LNCaP clone FGC (cell line): ENCODE results near the gene ANXA11.
A peak's percentile ranks its signal among the peaks of the same experiment; 100 is the strongest.

Experiments used
- DNase-seq: peaks from one replicate; pipeline ENCODE4 v3.0.0-alpha.2; 2011; ENCODE audit warnings: low read depth
- H3K4me3 ChIP-seq: 2 replicates; pipeline ENCODE4 v1.5.1; 2011; ENCODE audit warnings: mild to moderate bottlenecking, low read depth, low read length, control low read depth
- TF ChIP-seq, protein P1 (sequence below): IDR thresholded peaks from 2 replicates; pipeline ENCODE4 v1.5.1; 2012; ENCODE audit warnings: mild to moderate bottlenecking; ENCODE audit not compliant: control insufficient read depth, insufficient read depth; ENCODE audit errors: extremely low read depth

The ANXA11 gene

DNA sequence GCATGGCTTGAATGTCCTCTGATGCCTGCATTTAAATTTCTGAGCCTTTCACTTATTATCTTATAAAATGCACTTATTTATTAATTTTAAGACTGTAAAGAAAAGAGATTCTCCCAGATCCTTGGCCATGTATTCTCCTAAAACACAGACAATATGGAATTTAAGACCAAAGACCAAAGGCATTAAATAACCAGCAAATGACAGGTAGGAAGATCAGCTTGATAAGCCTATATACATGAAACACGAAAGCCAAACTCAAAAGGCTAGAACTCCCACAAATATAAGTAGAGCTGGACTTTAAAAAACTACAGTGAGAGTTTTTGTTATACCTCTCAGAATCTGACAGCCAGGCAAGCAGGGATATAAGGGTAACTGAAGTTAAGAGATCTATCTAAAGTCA is 5.1 kb downstream of the ANXA11 start:
- no peak for DNase-seq
- no peak overlapping the region for H3K4me3 ChIP-seq
- TF ChIP-seq, protein P1, sequence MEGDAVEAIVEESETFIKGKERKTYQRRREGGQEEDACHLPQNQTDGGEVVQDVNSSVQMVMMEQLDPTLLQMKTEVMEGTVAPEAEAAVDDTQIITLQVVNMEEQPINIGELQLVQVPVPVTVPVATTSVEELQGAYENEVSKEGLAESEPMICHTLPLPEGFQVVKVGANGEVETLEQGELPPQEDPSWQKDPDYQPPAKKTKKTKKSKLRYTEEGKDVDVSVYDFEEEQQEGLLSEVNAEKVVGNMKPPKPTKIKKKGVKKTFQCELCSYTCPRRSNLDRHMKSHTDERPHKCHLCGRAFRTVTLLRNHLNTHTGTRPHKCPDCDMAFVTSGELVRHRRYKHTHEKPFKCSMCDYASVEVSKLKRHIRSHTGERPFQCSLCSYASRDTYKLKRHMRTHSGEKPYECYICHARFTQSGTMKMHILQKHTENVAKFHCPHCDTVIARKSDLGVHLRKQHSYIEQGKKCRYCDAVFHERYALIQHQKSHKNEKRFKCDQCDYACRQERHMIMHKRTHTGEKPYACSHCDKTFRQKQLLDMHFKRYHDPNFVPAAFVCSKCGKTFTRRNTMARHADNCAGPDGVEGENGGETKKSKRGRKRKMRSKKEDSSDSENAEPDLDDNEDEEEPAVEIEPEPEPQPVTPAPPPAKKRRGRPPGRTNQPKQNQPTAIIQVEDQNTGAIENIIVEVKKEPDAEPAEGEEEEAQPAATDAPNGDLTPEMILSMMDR: no peak

DNA sequence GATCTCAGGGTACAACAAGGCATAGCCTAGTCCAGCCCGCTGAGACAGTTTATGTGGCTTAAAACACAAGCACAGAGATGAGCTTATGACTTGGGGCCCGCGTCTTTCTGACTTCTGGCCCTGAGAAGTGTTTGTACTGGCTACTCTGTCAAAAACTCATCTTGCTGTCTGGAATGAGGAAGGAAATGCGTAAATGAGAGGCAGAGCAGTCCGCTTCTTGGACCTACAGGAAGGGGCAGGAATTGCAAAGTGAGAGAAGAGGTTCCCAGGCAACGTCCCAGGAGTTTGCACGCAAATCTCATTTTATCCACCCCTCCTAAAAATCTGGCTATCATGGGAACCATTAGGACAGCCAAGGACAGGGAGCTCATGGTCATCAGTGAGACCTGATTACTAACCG is 5.5 kb downstream of the ANXA11 start:
- no peak overlapping the region for H3K4me3 ChIP-seq
- no peak for DNase-seq
- TF ChIP-seq, protein P1: no peak

DNA sequence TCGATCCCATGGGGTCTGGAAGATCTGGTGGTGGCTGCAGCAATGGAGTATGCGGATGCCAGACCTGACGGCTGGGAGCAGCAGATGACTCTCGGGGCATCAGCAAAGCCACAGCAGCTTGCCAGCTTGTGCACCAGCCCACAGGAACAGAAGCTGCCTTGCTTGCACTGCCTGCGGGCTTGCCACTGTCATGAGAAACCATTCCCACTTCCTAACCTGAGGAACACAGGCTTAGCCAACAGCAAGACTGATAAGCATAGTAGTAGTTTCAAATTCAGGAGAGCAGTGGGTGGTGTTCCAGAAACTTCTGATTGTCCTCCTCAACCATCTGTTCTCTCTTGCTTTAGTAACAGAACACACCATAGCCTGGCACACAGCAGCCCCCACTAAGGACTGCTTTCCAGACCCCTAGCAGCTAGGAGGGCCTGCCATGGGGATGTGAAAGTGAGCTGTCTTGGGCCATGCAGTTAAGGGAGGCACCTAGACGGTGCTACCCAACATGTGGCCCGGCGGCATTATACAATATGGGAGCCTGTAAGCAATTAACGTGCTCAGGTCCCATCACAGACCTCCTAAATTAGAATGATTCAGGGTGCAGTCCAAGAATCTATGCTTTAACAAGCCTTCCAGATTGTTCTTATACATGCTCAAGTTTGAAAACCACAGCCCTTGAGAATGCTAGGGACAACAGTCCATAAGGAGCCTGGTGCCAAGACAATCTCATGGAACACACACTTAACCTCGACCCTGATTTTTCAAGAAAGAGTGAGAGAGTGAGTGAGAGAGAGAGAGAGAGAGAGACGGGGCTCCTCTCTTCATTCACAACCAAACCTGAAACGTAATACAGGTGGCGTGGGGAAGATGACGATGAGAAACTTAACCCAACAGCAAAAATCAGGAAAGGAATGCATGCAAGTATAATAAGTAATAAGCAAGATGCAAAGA is 7.1 kb downstream of the ANXA11 start:
- no peak overlapping the region for H3K4me3 ChIP-seq
- DNase-seq: no peak
- TF ChIP-seq, protein P1: no peak

DNA sequence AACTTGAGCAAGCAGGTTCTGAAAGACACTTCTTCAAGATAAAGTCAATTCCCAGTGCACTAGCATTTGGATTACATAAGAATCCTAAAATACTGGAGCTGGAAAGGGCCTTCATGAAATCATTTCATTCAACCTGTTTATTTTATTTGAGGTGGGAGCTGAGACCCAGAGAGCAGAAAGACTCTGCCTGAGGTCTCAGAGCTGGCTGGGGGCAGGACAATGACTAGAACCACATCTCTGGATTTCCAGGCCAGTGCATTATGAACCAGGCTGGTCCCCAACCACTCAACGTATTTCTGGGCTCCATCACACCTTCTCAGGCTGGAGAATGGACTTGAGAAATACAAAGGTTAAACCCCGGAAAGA is 8.4 kb downstream of the ANXA11 start:
- no peak overlapping the region for H3K4me3 ChIP-seq
- TF ChIP-seq, protein P1: no peak
- DNase-seq: no peak

DNA sequence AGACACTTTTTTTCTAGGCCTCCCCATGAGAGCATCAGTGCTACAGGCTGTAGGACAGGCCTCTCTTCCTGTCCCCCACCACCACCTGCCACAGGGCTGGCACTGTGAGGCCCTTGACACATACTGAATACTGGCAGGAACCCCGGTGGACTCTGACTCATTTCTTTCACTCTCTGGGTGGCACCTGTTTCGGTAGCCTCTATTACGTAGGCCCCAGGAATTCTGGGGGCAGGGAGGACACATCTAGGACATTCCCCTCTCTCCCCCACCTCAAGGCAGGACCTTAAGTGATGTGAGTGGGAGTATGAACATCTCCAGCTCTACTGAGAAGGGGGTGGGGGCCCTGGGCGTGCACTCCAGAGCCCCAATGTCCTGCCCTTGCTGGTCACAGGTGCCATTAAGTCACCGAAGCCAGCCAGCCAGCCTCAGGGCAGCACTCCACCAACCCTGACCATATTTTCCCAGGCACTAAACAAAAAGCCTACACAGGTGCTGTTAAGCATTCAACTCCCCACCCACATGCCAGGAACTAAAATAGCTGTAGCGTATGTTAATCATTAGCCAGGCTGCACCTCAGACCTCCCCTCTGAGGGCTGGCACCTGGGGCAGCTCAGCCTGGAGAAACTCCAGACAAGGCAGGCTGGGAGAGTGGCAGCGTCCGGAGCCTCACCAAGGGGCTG is 8.9 kb downstream of the ANXA11 start:
- DNase-seq: peak; percentile 64
- 0 out of 2 replicates have a peak overlapping the region, but pooled peaks have one; percentile 13 for H3K4me3 ChIP-seq
- TF ChIP-seq, protein P1: no peak

DNA sequence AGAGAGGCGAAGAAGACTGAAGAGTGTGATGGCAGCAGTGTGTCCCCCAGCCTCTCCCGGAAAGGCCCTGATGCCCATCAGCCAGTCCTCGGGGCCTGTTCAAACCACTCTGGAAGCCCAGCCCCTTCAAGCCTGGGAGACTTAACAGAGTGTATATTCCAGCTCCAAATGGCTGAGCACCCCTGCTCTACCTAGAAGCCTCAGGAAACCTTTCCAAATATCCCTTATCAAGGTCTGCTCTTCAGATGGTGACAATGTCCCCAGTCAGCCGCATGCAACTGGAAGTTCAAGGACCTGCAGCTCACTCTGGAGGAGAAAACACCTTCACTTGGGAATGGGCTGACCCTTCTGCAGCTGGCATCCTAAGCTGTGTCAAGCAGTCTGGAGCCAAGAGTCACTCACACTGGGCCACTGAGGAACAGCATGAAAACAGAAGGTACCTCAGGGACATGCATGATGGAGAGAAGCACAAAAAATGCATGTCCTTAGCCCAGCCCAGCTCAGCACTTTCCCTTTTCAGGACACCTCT is 10.2 kb downstream of the ANXA11 start:
- TF ChIP-seq, protein P1: no peak
- H3K4me3 ChIP-seq: no peak overlapping the region
- no peak for DNase-seq
